ENCODE measurements around the gene IER5L. TPM values are rescaled to one million over a fixed set of nuclear protein-coding genes. Genes with fewer than 3 reads are reported as not detected.

The IER5L gene
- total and polyA plus RNA-seq, 2 donors (not counting 3 experiments of a cell fraction or from before 2014, with no cell fraction given): 5.3 to 12.3 TPM

DNA sequence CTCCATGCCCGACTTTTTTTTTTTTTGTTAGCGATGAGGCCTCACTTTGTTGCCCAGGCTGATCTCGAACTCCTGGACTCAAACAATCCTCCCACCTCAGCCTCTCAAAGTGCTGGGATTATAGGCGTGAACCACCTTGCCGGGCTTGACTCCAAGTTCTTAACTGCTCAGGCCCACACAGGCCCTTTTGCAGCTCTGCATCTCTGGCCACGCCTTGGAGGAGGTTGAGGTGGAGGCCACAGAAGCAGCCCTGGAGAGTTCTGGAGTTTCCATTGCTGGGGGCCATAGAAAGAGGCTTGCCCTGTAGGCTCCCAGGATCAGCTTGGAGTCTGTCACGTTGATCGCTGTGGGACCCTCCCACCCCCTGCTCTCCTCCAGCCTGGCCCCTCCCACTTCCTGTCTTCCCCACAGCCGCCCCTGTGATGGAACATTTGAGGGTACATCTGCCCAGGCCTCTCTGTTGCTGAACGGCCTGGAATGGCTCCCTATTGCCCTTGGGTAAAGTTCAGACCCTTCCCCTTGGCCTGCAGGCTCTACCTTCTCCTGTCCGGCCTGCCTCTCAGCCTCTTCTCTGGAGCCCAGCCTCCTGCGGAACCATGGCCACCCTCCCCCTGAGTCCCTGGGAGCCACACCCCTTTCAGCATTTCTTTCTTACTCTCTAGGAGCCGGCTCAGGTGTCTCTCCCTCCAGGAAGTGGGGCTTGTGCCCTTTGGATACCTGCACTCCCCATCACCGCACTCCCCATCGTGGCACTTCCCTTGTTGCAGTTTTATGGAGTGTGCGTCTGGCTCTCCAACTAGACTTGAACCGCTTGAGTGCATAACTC, 30.4 kb upstream of the IER5L start:
- Histone ChIP-seq H3K79me2 (ENCODE audit: control insufficient read depth, insufficient read depth, low read length) (no peaks in the 10 kb centered on the region), H3K4me3 (replicated peaks in 1 of 3; ENCODE audit: insufficient read depth in 1 of 3, low read depth in 1 of 3, low read length in 3 of 3) (no peak overlapping the region), H3K27me3 (ENCODE audit: control insufficient read depth in 2 of 2, insufficient read depth in 2 of 2, low read length in 2 of 2) (no peaks in the 10 kb centered on the region), H3K36me3 (ENCODE audit: control insufficient read depth in 2 of 2, extremely low read depth in 1 of 2, insufficient read depth in 2 of 2, low read length in 2 of 2) (no peaks in the 10 kb centered on the region), H3K4me1 (ENCODE audit: control insufficient read depth, extremely low read depth, insufficient read depth, low read length) (no peaks in the 10 kb centered on the region), H3K9ac (replicated peaks; ENCODE audit: extremely low read depth, insufficient read depth, low read length) (no peak overlapping the region), H3K9me3 (replicated peaks; ENCODE audit: control insufficient read depth, insufficient read depth, low read length) (no peaks in the 10 kb centered on the region), H3K9me1 (replicated peaks; ENCODE audit: control insufficient read depth, extremely low read depth, insufficient read depth, low read length) (no peaks in the 10 kb centered on the region), H3K27ac (ENCODE audit: insufficient read depth, low read depth, low read length) (no peak overlapping the region), H3K4me2 (ENCODE audit: insufficient read depth, low read length) (no peak overlapping the region), H4K20me1 (replicated peaks; ENCODE audit: control insufficient read depth, extremely low read depth, insufficient read depth, low read length) (no peaks in the 10 kb centered on the region), H2AFZ (ENCODE audit: low read depth, low read length) (no peak overlapping the region)
- CTCF ChIA-PET: interaction anchor here (1.4 kb wide), 1 partner anchor 20 kb away, joined by 3 read pairs; no protein-coding TSS in a partner anchor
- dilution Hi-C loops (cut with MboI; ENCODE audit: extremely low pct_ligation_motif_present, low sequenced_read_pairs): no loop called here
- POLR2A ChIA-PET: no interaction called here
- TF ChIP-seq MAX (IDR thresholded peaks at IDR 0.05; ENCODE audit: insufficient read depth, insufficient read length) (no peak), CTCF (IDR thresholded peaks at IDR 0.05; ENCODE audit: extremely low read depth in 1 of 2, insufficient read depth in 1 of 2, low read depth in 1 of 2, low read length in 2 of 2) (no peak), GATA2 (IDR thresholded peaks at IDR 0.05; ENCODE audit: insufficient read depth, insufficient read length, low read depth, low read length) (no peak), EZH2 (IDR thresholded peaks at IDR 0.05; ENCODE audit: borderline replicate concordance, low read depth, low read length, severe bottlenecking) (no peak), JUN (IDR thresholded peaks at IDR 0.05; ENCODE audit: borderline replicate concordance, insufficient read depth, insufficient read length, low read depth) (no peak), FOS (IDR thresholded peaks at IDR 0.05; ENCODE audit: borderline replicate concordance, insufficient read depth, low read length) (no peak)
- no peak for FAIRE-seq
- BruUV-seq (replicated peaks): no TSS peak
- intact Hi-C loops (cut with micrococcal nuclease): loop anchor here (10.0 kb wide), 1 partner anchor 126 kb away; no protein-coding TSS in a partner anchor
- DNase-seq (ENCODE audit: low read depth, low spot score): no peak

Data from endothelial cell of umbilical vein (primary cell).